Subcutaneous adipose tissue (tissue), 4 donors: ENCODE measurements around the gene IFNAR2. TPM values are rescaled to one million over a fixed set of nuclear protein-coding genes. Genes with fewer than 3 reads are reported as not detected.

ENCODE experiments used
- CTCF ChIP-seq: fragments of 450-650 bp; IDR thresholded peaks from one replicate; pipeline ENCODE4 v1.5.1; 2016; ENCODE audit warnings: low read depth, mild to moderate bottlenecking, control low read depth, antibody characterized with exemption, moderate library complexity
- total RNA-seq, 4 donors: library from RNA; depleted of rRNA; stranded (reverse); fragments of >200 nt; gene quantifications; one replicate each; pipeline ENCODE4 v1.1.0, GENCODE V29; 2016

Gene IFNAR2
- total RNA-seq, 4 donors from 2014 or later = 12.6 to 41.5 (median 13.8) TPM

GRCh38 chr21:33265664-33266049 lies 35.9 kb downstream of the IFNAR2 start:
- TF ChIP-seq CTCF = no peak

DNA sequence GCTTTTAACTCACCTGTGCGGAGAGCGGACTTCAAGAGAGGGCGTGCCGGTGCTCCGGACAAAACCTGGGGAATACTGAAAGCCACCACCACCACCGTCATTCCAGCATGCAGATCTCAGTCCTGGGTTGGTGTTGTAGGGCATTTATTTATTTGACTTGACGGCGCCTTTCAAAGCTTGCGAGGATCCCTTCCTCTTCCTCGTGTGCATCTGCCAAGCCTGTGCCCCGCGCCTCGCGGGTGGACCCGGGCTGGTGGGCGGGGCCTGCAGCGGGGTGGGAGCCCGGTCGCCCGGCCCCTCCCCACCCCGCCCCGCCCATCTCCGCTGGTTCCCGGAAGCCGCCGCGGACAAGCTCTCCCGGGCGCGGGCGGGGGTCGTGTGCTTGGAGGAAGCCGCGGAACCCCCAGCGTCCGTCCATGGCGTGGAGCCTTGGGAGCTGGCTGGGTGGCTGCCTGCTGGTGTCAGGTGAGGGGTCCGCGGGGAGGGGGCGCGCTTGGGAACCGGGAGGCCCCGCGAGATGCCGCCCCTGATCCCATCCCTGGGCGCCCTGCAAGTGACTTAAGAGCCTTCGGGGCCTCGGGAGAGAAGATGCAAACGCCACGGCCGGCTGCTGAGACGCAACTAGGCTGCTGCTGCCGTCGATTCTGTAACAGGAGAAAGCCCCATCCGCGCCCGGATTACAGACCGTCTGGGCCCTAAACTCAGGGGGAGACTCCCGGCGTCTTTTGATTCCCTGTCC lies 36.5 kb downstream of the IFNAR2 start, which contains the start of gene IL10RB:
TSS of gene IL10RB (plus strand) at position 318 of the 739 bp plus-strand sequence. CDS start at position 417, 99 bp downstream.
- TF ChIP-seq CTCF = no peak

GRCh38 chr21:33266789-33267135 lies 37.0 kb downstream of the IFNAR2 start:
- TF ChIP-seq CTCF = no peak

- no peak for TF ChIP-seq CTCF
Measured at GRCh38 chr21:33267250-33267649, 37.5 kb downstream of the IFNAR2 start.

GRCh38 chr21:33268393-33268736 lies 38.6 kb downstream of the IFNAR2 start:
- no peak for TF ChIP-seq CTCF

GRCh38 chr21:33268737-33269441 lies 39.2 kb downstream of the IFNAR2 start:
- no peak for TF ChIP-seq CTCF

GRCh38 chr21:33270986-33271385 lies 41.2 kb downstream of the IFNAR2 start:
- TF ChIP-seq CTCF = no peak
